Sciatic nerve (tissue), 2 donors: Measurements from ENCODE around the gene TPST2. TPM values are rescaled to one million over a fixed set of nuclear protein-coding genes. Genes with fewer than 3 reads are reported as not detected.

Source experiments
- ATAC-seq: fragments of 200-7000 bp; cut with Tn5 transposase; one replicate; pipeline ENCODE4 v1.9.1; 2020; ENCODE audit warnings: mild to moderate bottlenecking, moderate library complexity
- DNase-seq: peaks from one replicate; pipeline ENCODE4 v3.0.0-alpha.2; 2020; ENCODE audit warnings: low spot score
- intact Hi-C: fragments of 100-400 bp; cut with DNase I; formaldehyde crosslinking; loops from one replicate; pipeline ENCODE4 v1.14.2; 2022
- total RNA-seq: library from RNA; stranded (reverse); fragmentation: NEBNext Ultra II Directional; extraction: Animal tissue kit (Norgen Biotek cat#: 25700); gene quantifications from one replicate; pipeline ENCODE4 v1.2.1, GENCODE V29; 2021
- donor health status: DM: no; HTN: no; CAD: no.
- donor health status: DM: no; HTN: no; CAD: no.

Gene TPST2
- total RNA-seq, 1 donor from 2014 or later: 26.6 TPM

DNA sequence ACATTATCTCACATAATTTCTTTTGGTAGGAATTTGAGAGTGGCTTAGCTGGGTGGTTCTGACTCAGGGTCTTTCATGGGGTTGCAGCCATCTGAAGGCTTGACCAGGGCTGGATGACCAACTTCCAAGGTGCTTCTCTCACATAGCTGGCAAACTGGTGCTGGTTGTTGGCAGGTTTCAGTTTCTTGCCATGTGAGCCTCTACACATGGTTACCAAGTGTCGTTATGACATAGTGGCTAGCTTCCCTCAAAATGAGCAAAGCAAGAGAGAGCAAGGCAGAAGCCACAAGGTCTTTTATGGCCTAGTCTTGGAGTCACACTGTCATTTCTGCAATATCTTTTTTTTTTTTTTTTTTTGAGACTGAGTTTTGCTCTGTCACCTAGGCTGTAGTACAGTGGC is 73.4 kb downstream of the TPST2 start:
- intact Hi-C loops: no loop called here
- no peak for ATAC-seq

DNA sequence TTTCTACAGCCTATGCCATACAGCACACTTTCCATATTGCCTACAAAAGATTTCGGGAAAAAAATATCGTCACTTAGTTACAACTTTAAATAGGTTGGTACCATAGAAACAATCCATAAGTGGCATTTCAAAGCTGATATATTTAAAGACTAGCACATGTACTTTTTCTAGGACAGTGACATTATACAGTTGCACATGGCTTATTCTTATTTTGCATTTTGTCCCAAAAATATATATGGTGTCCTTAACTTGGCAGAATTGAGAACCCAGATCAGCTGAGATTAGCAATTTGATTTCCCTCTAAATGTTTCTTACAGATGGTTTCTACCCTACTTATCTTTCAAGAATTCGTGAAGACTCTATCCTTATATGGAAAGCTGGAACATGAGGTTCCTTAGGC is 74.0 kb downstream of the TPST2 start:
- ATAC-seq: no peak
- intact Hi-C loops: no loop called here
- DNase-seq: no peak

More for the DNA sequence above, 73.4 kb downstream of the TPST2 start:
- DNase-seq: no peak

- intact Hi-C loops: no loop called here
- no peak for ATAC-seq
Measured at GRCh38 chr22:26514419-26515161, 75.3 kb downstream of the TPST2 start.

DNA sequence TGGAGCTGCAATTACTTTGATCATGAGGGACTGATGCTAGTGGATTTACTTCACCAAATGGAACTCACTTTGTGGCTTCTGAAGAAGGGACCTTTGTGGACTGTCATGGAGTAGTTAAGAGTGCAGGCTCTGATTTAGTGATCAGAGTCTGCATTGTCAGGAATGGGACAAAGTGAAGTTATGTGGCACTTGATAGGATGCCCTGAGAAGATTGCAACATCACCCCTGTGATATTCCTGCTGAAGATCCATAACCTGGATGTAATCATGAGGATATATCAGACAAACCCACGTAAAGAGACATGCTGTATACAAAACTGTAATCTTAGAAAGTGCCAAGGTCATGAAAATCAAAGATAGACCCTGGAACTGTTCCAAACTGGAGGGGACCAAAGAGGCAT is 76.1 kb downstream of the TPST2 start:
- intact Hi-C loops: no loop called here
- DNase-seq: no peak
- ATAC-seq: no peak

More at GRCh38 chr22:26514419-26515161, 75.3 kb downstream of the TPST2 start:
- DNase-seq: no peak

DNA sequence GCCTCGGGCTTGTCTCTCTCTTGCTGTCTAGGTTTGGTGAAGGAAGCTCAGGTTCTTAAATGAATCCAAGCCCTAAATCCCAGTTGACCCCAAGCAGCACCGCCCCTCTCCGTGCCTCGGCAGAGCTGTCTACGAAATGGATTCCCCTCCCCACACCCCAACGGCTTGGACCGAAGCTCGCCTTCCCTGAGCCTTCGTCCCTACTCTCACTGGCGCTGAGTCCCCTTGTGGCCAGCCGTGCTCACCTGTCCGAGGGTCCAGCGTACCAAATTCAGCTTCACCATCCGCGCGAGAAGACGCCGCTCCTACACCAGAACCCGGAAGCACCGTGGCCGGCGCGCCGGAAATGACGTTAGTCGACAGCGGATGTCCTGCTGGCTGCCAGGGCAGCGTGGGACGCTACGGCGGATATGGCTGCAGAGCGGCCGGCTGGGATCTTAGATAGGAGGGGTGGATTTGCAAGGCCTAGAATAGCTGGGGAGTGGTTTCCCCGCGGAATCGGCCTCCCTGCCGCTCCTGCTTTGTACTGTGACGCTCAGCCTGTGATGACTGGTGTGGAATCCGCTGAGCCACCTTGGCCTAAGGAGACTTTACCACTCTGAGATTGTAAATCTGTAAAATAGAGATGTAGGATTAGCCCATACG is 77.7 kb downstream of the TPST2 start, which contains the start of gene TFIP11:
TFIP11 (minus strand) TSS at position 325 of the 645 bp plus-strand sequence. CDS start 2,201 bp downstream, outside the sequence.
- ATAC-seq (peak; percentile 100), DNase-seq (peak; percentile 96)
- intact Hi-C loops: no loop called here

GRCh38 chr22:26508148-26508547 is 81.8 kb downstream of the TPST2 start:
- intact Hi-C loops: no loop called here
- DNase-seq: no peak
- ATAC-seq: no peak

- no peak for DNase-seq
- ATAC-seq: no peak
- intact Hi-C loops: no loop called here
Measured at GRCh38 chr22:26503758-26504157, 86.2 kb downstream of the TPST2 start.

DNA sequence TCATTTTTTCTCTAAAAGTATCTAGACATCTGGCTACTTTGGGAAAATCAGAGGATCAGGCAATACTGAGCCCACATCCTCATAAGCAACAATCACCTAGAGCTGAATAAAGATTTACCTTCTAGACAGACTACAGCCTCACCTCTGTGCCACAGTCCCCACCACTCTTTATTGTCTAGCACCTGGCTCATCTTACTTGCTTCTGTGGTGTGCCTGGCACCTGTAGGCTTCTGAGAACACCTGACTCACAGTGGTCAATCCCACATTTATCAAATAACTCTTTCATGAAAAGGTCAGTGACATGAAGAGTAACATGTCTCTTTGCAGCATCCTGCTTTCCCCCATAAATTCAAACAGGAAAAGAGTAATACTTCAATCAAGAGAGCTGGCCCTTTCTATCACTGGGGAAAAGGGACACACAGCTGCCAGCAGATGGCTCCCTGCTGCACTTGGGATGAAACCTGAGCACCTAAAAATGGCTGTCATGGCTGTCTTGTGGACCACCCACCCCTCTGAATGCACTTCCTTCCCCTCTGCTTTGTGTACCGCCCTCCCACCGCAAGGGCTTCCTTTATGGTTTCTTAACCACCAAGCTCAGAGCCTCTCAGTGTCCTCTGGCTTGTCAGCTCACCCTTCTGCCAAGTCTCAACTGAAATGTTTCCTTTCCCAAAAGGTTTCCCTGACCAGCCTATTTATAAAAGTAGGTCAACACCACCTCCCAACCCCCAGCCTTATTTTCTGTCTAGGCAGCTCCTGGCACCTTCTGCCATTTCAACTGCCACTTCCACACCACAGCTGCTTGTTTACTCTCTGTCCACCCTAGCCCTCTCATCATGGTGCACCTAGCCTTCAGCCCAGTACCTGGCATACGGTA is 87.0 kb downstream of the TPST2 start:
- intact Hi-C loops: no loop called here
- ATAC-seq: peak; percentile 26
- DNase-seq: no peak

- no peak for DNase-seq
- intact Hi-C loops: no loop called here
- ATAC-seq: no peak
Measured at GRCh38 chr22:26501996-26502395, 87.9 kb downstream of the TPST2 start.

- intact Hi-C loops: no loop called here
- ATAC-seq (no peak), DNase-seq (no peak)
Measured at GRCh38 chr22:26499188-26499703, 90.7 kb downstream of the TPST2 start.

GRCh38 chr22:26496456-26496855 is 93.5 kb downstream of the TPST2 start:
- intact Hi-C loops: no loop called here
- no peak for DNase-seq
- no peak for ATAC-seq

DNA sequence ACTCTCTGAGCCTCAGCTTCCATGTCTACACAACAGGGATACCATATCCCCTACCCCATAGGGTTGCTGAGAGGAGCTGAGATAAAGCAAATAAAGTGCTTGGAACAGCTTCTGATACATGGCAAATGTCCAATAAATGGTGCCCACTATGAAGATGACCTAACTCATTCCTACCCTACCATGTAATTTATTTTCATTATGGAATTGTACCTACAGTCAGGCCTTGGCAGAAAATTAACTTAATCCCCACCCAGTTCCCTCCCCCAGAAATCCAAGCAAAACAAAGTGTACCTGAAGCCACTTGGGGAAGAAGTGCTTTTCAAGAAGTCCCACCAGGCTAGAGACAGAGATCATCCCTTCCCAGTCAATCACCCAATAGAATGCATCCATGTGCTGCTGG is 95.4 kb downstream of the TPST2 start:
- intact Hi-C loops: no loop called here
- ATAC-seq (no peak), DNase-seq (no peak)

DNA sequence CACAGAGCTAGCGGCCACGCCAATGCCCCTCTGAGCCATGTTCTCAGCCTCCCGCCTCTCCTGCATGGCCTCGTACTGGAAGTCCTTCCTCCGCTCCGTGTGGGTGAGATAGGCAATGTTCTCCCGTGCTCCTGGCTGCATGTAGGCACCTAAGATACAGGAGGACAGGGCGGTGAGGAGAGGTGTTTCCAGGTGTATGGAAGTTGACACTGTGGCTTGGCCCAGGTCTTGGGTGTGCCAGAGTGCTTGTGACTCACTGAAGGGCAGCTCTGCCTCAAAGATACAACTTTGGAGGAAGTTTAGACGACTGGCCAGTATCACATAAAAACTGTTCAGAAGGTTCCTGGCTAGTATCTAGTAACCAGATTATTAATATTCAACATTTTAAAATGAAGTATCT is 97.7 kb downstream of the TPST2 start:
- intact Hi-C loops: no loop called here
- no peak for ATAC-seq

GRCh38 chr22:26489447-26490036 is 100.4 kb downstream of the TPST2 start:
- ATAC-seq (no peak), DNase-seq (no peak)
- intact Hi-C loops: no loop called here

More for the DNA sequence above, 97.7 kb downstream of the TPST2 start:
- DNase-seq: no peak

- no peak for DNase-seq
- ATAC-seq: no peak
- intact Hi-C loops: no loop called here
Measured at GRCh38 chr22:26487996-26488395, 101.9 kb downstream of the TPST2 start.

DNA sequence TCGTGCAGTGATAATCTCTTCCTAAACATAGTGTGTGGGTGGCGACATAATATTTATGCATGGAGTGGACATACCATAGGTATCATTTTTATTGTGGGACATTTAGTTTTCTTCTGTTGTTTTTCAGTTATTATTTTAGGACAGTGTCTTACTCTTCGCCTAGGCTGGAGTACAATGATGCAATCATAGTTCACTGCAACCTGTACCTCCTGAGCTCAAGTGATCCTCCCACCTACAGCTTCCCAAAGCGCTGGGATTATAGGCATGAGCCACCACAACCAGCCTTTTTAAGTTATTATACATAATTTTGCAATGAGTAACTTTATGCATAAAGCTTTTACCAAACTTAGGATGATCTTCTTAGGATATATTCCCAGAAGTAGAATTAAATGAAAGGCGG is 103.5 kb downstream of the TPST2 start:
- intact Hi-C loops: no loop called here
- no peak for DNase-seq
- ATAC-seq: no peak

DNA sequence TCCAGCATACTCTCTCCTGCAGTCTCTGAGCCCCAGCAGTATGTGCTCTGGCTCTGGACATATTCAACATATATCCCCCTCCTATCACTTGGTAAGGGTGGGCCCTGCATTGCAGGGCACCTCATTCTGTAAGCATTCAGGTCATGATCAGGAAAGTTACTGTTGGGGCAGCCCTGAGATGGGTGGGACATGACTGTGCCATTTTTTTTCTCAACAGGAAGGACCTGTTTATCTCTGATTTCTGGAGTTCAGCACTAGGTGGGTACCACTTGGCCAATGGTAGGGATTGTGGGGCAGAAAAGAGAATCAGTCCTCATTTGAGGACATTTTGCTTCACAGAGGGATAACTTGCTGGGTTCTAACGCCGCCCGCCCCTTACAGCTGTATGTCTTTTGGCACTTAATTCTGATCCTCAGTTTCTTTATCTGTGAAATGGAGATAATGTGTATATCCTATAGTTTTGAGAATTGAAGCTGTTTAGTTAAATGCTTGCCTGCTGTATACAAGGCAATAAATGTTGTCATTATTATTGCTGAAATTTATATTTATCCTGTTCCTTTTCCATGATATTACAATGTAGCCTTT is 104.0 kb downstream of the TPST2 start:
- ATAC-seq (no peak), DNase-seq (no peak)
- intact Hi-C loops: no loop called here

DNA sequence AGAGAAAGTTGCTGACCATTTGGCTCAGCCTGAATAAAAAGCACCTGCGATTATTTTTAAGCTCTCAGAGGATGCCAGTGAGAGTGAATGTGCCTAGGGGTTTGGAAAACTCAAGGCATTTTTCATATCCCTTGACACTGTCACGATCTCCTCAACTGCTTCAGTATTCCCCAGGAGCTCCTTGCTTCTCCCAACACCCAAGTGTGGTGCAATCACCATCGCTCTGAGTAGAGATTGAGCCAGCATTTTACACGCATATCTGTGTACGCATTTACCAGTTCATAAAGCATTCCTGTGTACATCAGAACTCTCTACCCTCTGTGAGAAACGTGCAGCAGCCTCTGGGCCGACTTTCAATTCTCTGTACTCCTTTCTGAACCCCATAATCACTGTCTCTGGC is 104.9 kb downstream of the TPST2 start:
- intact Hi-C loops: no loop called here
- ATAC-seq (no peak), DNase-seq (no peak)

DNA sequence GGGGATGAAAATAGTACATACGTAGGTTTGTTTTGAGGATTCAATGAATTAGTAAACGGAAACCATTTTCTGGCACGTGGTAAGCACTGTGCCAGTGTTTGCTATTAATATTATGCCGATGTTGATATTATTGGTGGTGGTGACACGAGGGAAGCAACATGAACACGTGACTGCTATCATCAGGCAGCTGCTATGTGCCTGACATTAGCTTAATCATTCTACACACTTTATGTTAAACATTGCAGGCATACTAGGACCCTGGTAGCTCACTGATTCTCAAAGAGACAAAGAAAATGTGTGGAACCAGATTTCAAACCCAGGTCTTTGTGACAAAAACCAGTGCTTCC is 105.6 kb downstream of the TPST2 start:
- intact Hi-C loops: no loop called here
- DNase-seq (no peak), ATAC-seq (no peak)
